ENCODE measurements around the gene NFATC2IP. TPM values are rescaled to one million over a fixed set of nuclear protein-coding genes. Genes with fewer than 3 reads are reported as not detected.
"Not testable (repeated sequence)": the region's sequence is repeated elsewhere in the genome, so short reads cannot be mapped to it uniquely, and the experiment has no call there.

Gene NFATC2IP
- total RNA-seq, 1 experiment from 2014 or later: 22.2 TPM

GRCh38 chr16:28967156-28967555, 16.4 kb downstream of the NFATC2IP start:
- DNase-seq (ENCODE audit: low read depth): no peak

- not testable (repeated sequence) for DNase-seq (ENCODE audit: low read depth)
These were observed 19.0 kb downstream of the NFATC2IP start for GRCh38 chr16:28969696-28970095.

- peak; percentile 79 for DNase-seq (ENCODE audit: low read depth)
These were observed 23.3 kb downstream of the NFATC2IP start for GRCh38 chr16:28974007-28974436.

- DNase-seq (ENCODE audit: low read depth): peak; percentile 96
These were observed 23.9 kb downstream of the NFATC2IP start, which contains the start of gene SPNS1 for GRCh38 chr16:28974437-28975157. SPNS1 (plus strand) TSS chr16:28974778; CDS start chr16:28975152, 374 bp downstream.

- DNase-seq (ENCODE audit: low read depth): no peak
These were observed 24.4 kb downstream of the NFATC2IP start for GRCh38 chr16:28975158-28975599.

- DNase-seq (ENCODE audit: low read depth): no peak
These were observed 27.2 kb downstream of the NFATC2IP start for GRCh38 chr16:28977703-28978662.

- DNase-seq (ENCODE audit: low read depth): not testable (repeated sequence)
These were observed 29.6 kb downstream of the NFATC2IP start for GRCh38 chr16:28980330-28980729.

GRCh38 chr16:28980929-28981328, 30.2 kb downstream of the NFATC2IP start:
- DNase-seq (ENCODE audit: low read depth): no peak

- no peak for DNase-seq (ENCODE audit: low read depth)
These were observed 30.8 kb downstream of the NFATC2IP start for GRCh38 chr16:28981517-28981916.

- no peak for DNase-seq (ENCODE audit: low read depth)
These were observed 31.7 kb downstream of the NFATC2IP start for GRCh38 chr16:28982418-28982817.

GRCh38 chr16:28982949-28983348, 32.2 kb downstream of the NFATC2IP start:
- DNase-seq (ENCODE audit: low read depth): no peak

- no peak for DNase-seq (ENCODE audit: low read depth)
These were observed 32.9 kb downstream of the NFATC2IP start for GRCh38 chr16:28983644-28984043.

- no peak for DNase-seq (ENCODE audit: low read depth)
These were observed 33.4 kb downstream of the NFATC2IP start for GRCh38 chr16:28984091-28984490.

- DNase-seq (ENCODE audit: low read depth): no peak
These were observed 33.9 kb downstream of the NFATC2IP start, which contains the start of gene LAT for GRCh38 chr16:28984619-28985135. LAT (plus strand) TSS chr16:28985052; CDS start chr16:28985418, 366 bp downstream.

GRCh38 chr16:28985211-28986041, 34.7 kb downstream of the NFATC2IP start:
- DNase-seq (ENCODE audit: low read depth): no peak

GRCh38 chr16:28986046-28986445, 35.3 kb downstream of the NFATC2IP start:
- no peak for DNase-seq (ENCODE audit: low read depth)

- DNase-seq (ENCODE audit: low read depth): no peak
These were observed 35.8 kb downstream of the NFATC2IP start for GRCh38 chr16:28986492-28986891.

GRCh38 chr16:28987170-28987853, 36.6 kb downstream of the NFATC2IP start:
- DNase-seq (ENCODE audit: low read depth): no peak

- DNase-seq (ENCODE audit: low read depth): no peak
These were observed 38.6 kb downstream of the NFATC2IP start for GRCh38 chr16:28989363-28989762.

- no peak for DNase-seq (ENCODE audit: low read depth)
These were observed 39.8 kb downstream of the NFATC2IP start for GRCh38 chr16:28990375-28991040.
